GM18858 (cell line): ENCODE results near the gene PPP6R3.

Source experiments
- ATAC-seq: cut with Tn5 transposase; IDR thresholded peaks from one replicate; pipeline ENCODE4 v1.9.1; 2021; ENCODE audit not compliant: unreplicated experiment

PPP6R3 gene

DNA sequence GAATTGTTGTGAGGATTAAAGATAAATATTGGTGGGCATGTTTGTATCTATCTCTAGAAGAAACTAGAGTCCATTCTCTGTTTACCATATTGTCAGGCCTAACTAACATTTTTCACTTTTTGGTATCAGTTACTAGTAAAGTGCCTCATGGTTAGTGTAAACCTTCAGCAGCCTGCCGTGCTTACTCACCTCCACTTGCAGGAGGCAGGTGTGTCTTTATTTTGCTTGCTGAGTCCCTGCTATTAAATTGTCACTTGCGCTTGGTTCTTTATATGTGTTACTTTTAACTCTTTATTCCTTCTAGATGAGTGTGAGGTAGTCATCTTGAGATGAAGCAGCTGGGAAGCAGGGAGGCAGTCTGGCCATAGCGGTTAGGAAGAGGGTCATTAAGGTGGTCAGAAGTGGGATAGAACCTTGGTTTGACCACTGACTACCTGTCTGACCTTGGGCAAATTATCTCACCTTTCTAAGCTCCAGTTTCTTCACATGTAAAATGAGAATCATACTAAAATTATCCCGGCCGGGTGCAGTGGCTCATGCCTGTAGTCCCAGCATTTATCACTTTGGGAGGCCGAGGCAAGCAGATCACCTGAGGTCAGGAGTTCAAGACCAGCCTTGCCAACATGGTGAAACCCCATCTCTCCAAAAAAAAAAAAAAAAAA lies 21.2 kb downstream of the PPP6R3 start:
- ATAC-seq = no peak

- no peak for ATAC-seq
Observed at GRCh38 chr11:68488623-68489022, 28.1 kb downstream of the PPP6R3 start.

DNA sequence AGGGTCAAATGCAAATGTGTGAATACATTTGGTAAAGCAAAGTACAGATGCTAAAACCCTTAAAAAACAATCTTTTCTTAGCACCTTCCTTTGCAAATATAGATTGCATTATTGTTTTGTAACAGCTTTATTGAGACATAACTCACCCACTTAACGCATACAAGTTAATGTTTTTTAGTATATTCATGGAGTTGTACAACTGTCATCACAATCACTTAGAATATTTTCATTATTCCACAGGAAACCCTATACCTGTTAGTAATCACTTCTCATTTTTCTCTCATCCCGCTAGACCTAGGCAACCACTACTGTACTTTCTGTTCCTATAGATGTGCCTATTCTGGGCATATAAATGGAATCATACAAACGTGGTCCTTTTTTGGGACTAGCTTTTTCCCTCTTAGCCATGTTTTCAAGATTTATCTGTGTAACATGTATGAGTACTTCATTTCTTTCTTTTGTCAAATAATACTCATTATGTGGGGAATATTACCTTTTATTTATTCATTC lies 34.7 kb downstream of the PPP6R3 start:
- ATAC-seq = no peak

DNA sequence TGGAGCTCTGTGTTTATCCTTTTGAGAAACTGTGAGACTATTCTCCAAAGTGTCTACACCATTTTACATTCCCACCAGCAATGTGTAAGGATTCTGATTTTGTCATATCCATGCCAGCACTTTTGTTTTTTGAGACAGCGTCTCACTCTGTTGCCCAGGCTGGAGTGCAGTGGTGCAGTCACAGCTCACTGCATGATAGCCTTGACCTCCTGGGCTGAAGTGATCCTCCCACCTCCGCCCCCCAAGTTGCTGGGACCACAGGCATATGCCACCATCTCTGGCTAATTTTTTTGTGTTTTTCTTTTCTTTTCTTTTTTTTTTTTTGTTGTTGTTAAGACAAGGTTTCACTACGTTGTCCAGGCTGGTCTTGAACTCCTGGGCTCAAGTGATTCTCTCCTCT lies 35.3 kb downstream of the PPP6R3 start:
- ATAC-seq = no peak

DNA sequence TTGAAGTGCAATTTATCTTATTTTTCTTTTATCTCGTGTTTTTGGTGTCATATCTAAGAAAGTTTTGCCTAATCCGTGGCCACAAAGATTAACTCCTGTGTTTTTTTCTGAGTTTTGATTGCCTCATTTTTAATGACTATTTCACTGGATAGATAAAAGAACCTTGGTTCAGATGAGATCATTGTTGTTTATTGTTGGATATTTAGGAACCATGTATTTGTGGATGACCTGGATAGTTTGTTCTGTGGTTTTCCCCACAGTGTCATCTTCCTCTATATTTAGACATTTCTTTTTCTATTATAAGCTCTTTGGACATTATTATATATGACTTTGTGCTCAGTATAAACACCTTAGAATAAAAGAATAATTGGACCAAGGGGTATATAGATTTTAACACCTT lies 37.2 kb downstream of the PPP6R3 start:
- no peak for ATAC-seq

DNA sequence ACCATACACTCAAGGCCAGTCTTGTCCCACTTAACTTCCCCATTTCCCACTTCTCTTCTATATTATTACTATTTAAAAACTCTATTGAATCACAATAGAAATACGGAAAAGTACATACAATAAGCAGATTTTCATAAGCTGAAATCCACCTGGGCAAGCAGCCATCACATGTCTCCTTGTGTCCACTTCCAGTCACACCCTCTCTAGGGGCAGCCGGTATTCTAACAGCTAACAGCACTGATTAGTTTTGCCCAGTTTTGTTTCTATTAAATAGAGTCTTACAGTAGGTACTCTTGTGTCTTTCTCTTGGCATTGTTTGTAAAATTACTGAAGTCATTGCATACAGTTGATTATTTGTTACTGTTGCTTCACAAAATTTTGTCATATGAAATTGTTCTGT lies 37.8 kb downstream of the PPP6R3 start:
- ATAC-seq = no peak

DNA sequence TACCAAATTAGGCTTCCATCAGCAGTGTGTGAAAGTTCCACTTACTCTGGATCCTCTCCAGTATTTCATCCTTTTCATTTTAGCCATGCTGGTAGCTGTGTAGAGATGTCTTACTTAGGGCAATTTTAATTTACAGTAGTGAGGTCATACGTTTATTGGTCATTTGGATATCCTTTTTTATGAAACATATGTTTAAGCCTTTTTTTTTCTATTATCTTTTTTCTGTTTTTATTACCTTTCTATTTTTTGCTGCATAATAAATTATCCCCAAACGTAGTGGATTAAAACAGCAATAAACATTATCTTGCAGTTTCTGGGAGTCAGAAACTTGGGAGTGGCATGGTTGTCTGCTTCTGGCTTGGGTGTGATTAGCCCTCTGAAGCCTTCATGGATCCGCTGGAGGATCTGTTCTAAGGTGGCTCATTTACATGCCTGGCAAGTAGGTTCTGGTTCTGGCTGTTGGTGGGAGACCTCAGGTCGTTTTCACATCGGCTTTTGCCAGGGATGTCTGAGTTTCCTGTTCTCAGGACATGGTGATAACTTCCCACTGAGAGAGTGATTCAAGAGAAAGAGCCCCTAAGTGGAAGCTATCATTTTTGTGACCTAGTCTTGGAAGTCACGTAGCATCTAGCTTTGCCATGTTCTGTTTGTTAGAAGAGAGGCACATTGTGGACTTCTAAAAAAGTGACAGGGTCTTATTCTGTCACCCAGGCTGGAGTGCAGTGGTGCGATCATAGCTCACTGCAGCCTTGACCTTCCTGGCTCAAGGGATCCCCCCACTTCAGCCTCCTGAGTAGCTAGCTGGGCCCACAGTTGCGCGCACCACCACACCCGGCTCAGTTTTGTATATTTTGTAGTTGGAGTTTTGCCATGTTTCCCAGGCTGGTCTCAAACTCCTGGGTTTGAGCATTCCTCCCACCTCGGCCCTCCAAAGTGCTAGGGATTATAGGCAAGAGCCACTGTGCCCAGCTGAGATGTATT lies 38.6 kb downstream of the PPP6R3 start:
- no peak for ATAC-seq

DNA sequence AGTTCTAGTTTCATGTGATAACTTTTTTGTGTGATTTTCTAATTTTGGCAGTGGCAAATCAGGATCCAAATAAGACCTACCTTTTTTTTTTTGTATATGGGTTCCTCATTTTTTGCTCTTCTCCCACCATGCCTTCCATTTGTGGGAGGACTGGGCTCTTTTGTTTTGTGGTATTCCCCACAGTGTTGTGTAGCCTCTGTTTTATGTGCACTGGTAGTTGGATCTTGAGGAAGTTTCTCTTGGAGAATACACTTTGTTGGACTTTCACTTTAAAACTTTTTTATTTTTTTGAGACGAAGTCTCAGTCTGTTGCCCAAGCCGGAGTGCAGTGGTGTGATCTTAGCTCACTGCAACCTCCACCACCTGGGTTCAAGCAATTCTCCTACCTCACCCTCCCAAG lies 39.7 kb downstream of the PPP6R3 start:
- ATAC-seq = no peak

GRCh38 chr11:68501813-68502212 lies 41.3 kb downstream of the PPP6R3 start:
- ATAC-seq = no peak

DNA sequence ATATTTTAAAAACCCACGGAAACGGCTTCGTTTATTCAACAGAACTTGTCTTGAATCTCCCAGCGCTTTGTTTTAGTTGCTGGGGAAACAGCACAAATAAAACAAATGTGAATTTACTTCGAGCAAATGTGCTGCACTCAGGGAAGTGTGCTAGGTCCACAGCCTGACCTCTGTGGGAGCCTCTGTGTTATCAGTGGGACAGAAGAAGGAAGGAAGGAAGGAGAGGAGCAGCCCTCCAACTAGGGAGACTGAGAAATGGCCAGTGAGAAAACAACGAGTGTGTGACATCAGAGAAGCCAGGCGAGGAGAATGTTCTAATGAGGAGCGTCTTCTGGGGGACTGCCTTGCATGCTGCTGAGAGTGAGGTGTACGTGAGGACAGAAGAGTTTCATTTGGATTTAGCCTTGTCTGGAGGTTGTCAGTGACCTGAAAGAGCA lies 42.7 kb downstream of the PPP6R3 start:
- ATAC-seq = no peak

GRCh38 chr11:68503792-68504191 lies 43.2 kb downstream of the PPP6R3 start:
- no peak for ATAC-seq

DNA sequence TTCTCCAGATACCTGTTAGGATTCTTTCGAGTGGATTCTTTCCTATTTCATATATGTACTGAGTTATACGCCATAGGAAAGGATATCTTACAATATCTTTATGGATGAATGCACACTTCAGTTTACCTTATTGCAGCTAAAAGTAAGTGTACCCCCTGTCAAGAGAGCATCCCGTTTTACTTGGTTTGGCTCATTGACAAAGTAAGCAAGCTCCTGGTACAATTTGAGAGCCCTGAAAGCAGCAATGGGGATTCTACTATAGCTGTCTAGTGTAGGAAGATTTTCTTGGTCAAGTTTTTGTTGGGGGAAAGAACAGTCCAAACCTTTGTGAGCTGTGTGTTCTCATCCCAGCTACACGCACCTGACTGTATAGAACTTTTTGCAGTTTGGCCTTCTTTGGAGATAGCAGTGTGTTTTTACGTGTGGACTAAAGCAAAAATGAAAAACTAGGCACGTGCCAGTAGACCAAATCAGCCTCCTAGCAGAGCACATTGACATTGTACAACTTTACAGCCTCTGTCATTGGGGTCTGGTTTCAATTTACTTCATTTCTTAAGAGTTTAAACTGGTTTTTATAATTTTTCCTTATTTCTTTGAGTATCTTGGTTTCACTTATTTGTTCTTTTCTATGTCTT lies 44.0 kb downstream of the PPP6R3 start:
- no peak for ATAC-seq

GRCh38 chr11:68505596-68505995 lies 45.0 kb downstream of the PPP6R3 start:
- ATAC-seq = no peak

DNA sequence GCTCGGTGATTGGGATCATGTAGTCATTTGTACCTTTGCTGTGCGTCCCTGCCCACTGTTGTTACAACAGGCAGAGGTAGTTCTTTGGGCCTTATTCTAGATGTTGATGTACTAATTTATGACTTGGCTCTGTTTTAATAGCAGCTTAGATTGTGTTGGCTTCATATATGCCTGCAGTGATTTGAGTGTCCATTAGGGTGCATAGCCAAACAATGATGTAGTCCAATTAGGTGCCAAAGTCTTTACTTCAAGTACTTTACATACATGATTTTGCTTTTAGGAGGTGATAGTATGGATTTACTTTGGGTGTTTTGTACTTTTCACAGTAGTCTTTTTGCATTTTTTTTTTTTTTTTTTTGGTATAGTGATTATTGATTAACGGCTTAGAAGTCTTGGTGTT lies 46.4 kb downstream of the PPP6R3 start:
- ATAC-seq = no peak

GRCh38 chr11:68508425-68508824 lies 47.9 kb downstream of the PPP6R3 start:
- no peak for ATAC-seq

DNA sequence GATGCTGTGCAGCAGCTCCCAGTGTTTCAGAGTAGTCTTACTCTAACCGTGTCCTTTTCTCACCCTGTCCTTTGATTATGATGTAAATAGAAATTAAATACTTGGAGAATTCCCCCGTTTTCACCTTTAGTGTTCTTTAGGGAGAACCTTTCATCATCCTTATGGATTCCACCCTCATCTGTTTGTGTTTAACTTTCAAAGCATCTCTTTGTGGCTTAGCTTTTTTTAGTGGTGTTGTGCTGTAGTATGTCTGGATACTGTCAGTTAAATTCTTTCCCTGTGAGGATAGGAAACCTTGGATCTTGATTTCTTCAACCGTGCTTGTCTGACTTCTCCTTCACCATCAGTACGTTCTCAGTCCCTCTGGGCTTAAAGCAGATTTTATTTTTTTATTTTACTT lies 48.5 kb downstream of the PPP6R3 start:
- ATAC-seq = no peak

GRCh38 chr11:68513930-68514487 lies 53.5 kb downstream of the PPP6R3 start:
- ATAC-seq = no peak

- ATAC-seq = no peak
Observed at GRCh38 chr11:68517121-68517741, 56.7 kb downstream of the PPP6R3 start.

DNA sequence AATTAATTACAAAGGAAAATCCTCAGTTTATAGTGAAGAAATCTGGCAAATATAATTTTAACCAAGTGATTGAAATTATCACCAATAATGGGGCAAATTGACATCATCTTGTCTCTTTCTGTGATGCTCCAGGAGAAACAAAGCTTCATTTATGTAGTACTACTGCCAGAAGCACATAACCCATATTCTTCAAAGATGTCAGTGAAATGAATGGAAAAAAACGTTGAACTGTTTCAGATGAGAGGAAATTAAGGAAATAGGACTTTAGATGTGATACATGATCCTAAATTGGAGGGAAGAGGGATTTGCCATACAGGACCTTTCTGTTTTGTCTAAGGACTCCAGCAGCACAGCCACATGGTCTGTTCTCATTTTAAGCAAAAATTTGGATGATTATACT lies 57.6 kb downstream of the PPP6R3 start:
- ATAC-seq = no peak

GRCh38 chr11:68521969-68522652 lies 61.6 kb downstream of the PPP6R3 start:
- ATAC-seq = no peak
